HCT116 (cell line): ENCODE measurements around the gene THSD7B.

Experiments used
- ATF3 ChIP-seq: IDR thresholded peaks from 2 replicates; pipeline ENCODE4 v1.6.1; 2012
- CBX3 ChIP-seq: IDR thresholded peaks from 2 replicates; pipeline ENCODE4 v1.6.1; 2012; ENCODE audit warnings: low read depth
- CEBPB ChIP-seq: IDR thresholded peaks from 2 replicates; pipeline ENCODE4 v1.6.1; 2012; ENCODE audit warnings: low read depth
- CTCF ChIP-seq, 3 experiments: fragments of 200-600 bp in 1 of 3; sonication (generic) in 1 of 3; IDR thresholded peaks in 2 of 3; conservative IDR thresholded peaks in 1 of 3; 2 replicates each; pipeline ENCODE4 v1.5.1; 2012 to 2017; ENCODE audit warnings: low read depth in 2 of 3, low read length in 2 of 3, antibody characterized with exemption in 1 of 3, borderline replicate concordance in 1 of 3, control low read depth in 1 of 3, mild to moderate bottlenecking in 1 of 3, mixed read lengths in 1 of 3, mixed run types in 1 of 3, moderate library complexity in 1 of 3; ENCODE audit not compliant: insufficient read depth in 1 of 3
- EZH2 ChIP-seq: fragments of 200-600 bp; sonication (generic); IDR thresholded peaks from 2 replicates; pipeline ENCODE4 v1.6.1; 2017; ENCODE audit warnings: antibody characterized with exemption, mixed run types
- EZH2phosphoT487 ChIP-seq: fragments of 200-600 bp; IDR thresholded peaks from 2 replicates; pipeline ENCODE4 v1.6.1; 2018; ENCODE audit warnings: antibody characterized with exemption, borderline replicate concordance
- JUND ChIP-seq: IDR thresholded peaks from 2 replicates; pipeline ENCODE4 v1.6.1; 2012
- MAX ChIP-seq: IDR thresholded peaks from 2 replicates; pipeline ENCODE4 v1.6.1; 2012
- POLR2A ChIP-seq: IDR thresholded peaks from 2 replicates; pipeline ENCODE4 v1.7.0; 2011; ENCODE audit warnings: borderline replicate concordance; ENCODE audit not compliant: insufficient read depth, insufficient read length; ENCODE audit errors: extremely low read depth
- POLR2AphosphoS5 ChIP-seq: IDR thresholded peaks from 2 replicates; pipeline ENCODE4 v1.6.1; 2011; ENCODE audit warnings: mild to moderate bottlenecking, low read depth, low read length, moderate library complexity
- RAD21 ChIP-seq: IDR thresholded peaks from 2 replicates; pipeline ENCODE4 v1.6.1; 2012; ENCODE audit warnings: low read depth, mild to moderate bottlenecking
- REST ChIP-seq: IDR thresholded peaks from 2 replicates; pipeline ENCODE4 v1.6.1; 2012; ENCODE audit warnings: low read depth
- SIN3A ChIP-seq: IDR thresholded peaks from 2 replicates; pipeline ENCODE4 v1.6.1; 2012; ENCODE audit warnings: low read depth
- SP1 ChIP-seq: IDR thresholded peaks from 2 replicates; pipeline ENCODE4 v1.6.1; 2012; ENCODE audit warnings: low read depth

- TF ChIP-seq JUND (no peak), CTCF (IDR thresholded peaks at IDR 0.05 in 2 of 3, conservative IDR thresholded peaks at IDR 0.05 in 1 of 3; ENCODE audit: borderline replicate concordance in 1 of 3, insufficient read depth in 1 of 3, low read depth in 2 of 3, low read length in 2 of 3) (no peak), CEBPB (no peak), POLR2A (no peak), SP1 (no peak), POLR2AphosphoS5 (no peak), EZH2 (no peak), MAX (no peak), ATF3 (no peak), SIN3A (no peak), EZH2phosphoT487 (no peak), CBX3 (no peak), REST (no peak), RAD21 (no peak)
Observed at GRCh38 chr2:137232076-137232475, 466.7 kb downstream of the THSD7B start.
